HL-60 (cell line): ENCODE results near the gene SLC9A7.

Source experiments
- CTCF ChIP-seq: IDR thresholded peaks from one replicate; pipeline ENCODE4 v1.5.1; 2011; ENCODE audit warnings: low read length, control low read depth, inconsistent platforms; ENCODE audit not compliant: insufficient read depth
- POLR2AphosphoS5 ChIP-seq: IDR thresholded peaks from 2 replicates; pipeline ENCODE4 v1.6.1; 2012; ENCODE audit warnings: low read depth
- REST ChIP-seq: IDR thresholded peaks from 2 replicates; pipeline ENCODE4 v1.6.1; 2012; ENCODE audit warnings: low read depth; ENCODE audit not compliant: insufficient replicate concordance
- SPI1 ChIP-seq: IDR thresholded peaks from 2 replicates; pipeline ENCODE4 v1.6.1; 2012; ENCODE audit warnings: low read depth, mild to moderate bottlenecking, borderline replicate concordance

- no peak for TF ChIP-seq CTCF
- TF ChIP-seq POLR2AphosphoS5 = no peak
- TF ChIP-seq SPI1 = no peak
- no peak for TF ChIP-seq REST
Observed at GRCh38 chrX:46637938-46638337, 121.0 kb downstream of the SLC9A7 start.
